Chondrocyte (in vitro differentiated cells): ENCODE measurements around the gene TCFL5. TPM values are rescaled to one million over a fixed set of nuclear protein-coding genes. Genes with fewer than 3 reads are reported as not detected.

Experiments used
- DNase-seq: peaks from one replicate; pipeline ENCODE4 v3.0.0; 2021; ENCODE audit warnings: mixed read lengths, low spot score
- H3K27ac Mint-ChIP-seq: one replicate; pipeline ENCODE4 v1.8.0; 2021; ENCODE audit warnings: mild to moderate bottlenecking, moderate library complexity, mixed read lengths; ENCODE audit not compliant: unreplicated experiment
- H3K27me3 Mint-ChIP-seq: 2 replicates; pipeline ENCODE4 v1.8.0; 2021; ENCODE audit warnings: low read depth, mixed read lengths
- H3K36me3 Mint-ChIP-seq: 2 replicates; pipeline ENCODE4 v1.8.0; 2021; ENCODE audit warnings: low read depth, mixed read lengths
- H3K4me1 Mint-ChIP-seq: 2 replicates; pipeline ENCODE4 v1.8.0; 2021; ENCODE audit warnings: low read depth, mild to moderate bottlenecking, mixed read lengths
- H3K4me3 Mint-ChIP-seq: one replicate; pipeline ENCODE4 v1.8.0; 2021; ENCODE audit warnings: mild to moderate bottlenecking, moderate library complexity, mixed read lengths; ENCODE audit not compliant: unreplicated experiment
- H3K9me3 Mint-ChIP-seq: 2 replicates; pipeline ENCODE4 v1.8.0; 2021; ENCODE audit warnings: low read depth, mixed read lengths
- CTCF ChIP-seq: fragments of 200-600 bp; sonication (generic); IDR thresholded peaks from 2 replicates; pipeline ENCODE4 v1.5.0; 2021; ENCODE audit warnings: antibody characterized with exemption, mild to moderate bottlenecking, moderate library complexity
- long read RNA-seq: library from polyadenylated mRNA; stranded (forward); transcript quantifications from one replicate; pipeline ENCODE4 v2.0.0, GENCODE V29; 2021
- total RNA-seq: library from RNA; stranded (reverse); gene quantifications from 3 replicates; pipeline ENCODE4 v1.2.1, GENCODE V29; 2021

The TCFL5 gene
- 12.7 to 20.0 TPM (median 13.0 TPM) in 3 replicates for total RNA-seq
- long read RNA-seq, transcript TCFL5-202 (6 exons, 2,456 nt) = major isoform, 13 of 28 reads
- long read RNA-seq, partial matches to known transcripts = 0 of 28 reads
- long read RNA-seq, other reads (novel, unspliced or antisense) = 15 of 28 reads

GRCh38 chr20:62861726-62862336 lies at the start of gene TCFL5:
TSS of gene TCFL5 (minus strand) at chr20:62861822. CDS start at chr20:62861670, 152 bp downstream.
- peak; percentile 95 for DNase-seq
- H3K9me3 Mint-ChIP-seq = no peaks in the 10 kb centered on the region
- H3K4me1 Mint-ChIP-seq = peaks cover 23% of the 10 kb centered on the region
- peak within 1 kb of the TSS; percentile 73 for H3K4me3 Mint-ChIP-seq
- peaks cover 9% of the 10 kb centered on the region for H3K36me3 Mint-ChIP-seq
- no peaks in the 10 kb centered on the region for H3K27me3 Mint-ChIP-seq
- TF ChIP-seq CTCF = no peak
- peak within 1 kb of the TSS; percentile 86 for H3K27ac Mint-ChIP-seq

GRCh38 chr20:62910777-62911497 lies 49.3 kb upstream of the TCFL5 start:
- H3K4me1 Mint-ChIP-seq = peaks cover 27% of the 10 kb centered on the region
- DNase-seq = no peak
- no peak overlapping the region for H3K4me3 Mint-ChIP-seq
- no peak for TF ChIP-seq CTCF
- no peaks in the 10 kb centered on the region for H3K27me3 Mint-ChIP-seq
- no peaks in the 10 kb centered on the region for H3K9me3 Mint-ChIP-seq
- no peak overlapping the region for H3K27ac Mint-ChIP-seq
- H3K36me3 Mint-ChIP-seq = peaks cover 33% of the 10 kb centered on the region

- Mint-ChIP-seq H3K4me3 (no peak overlapping the region), H3K9me3 (no peaks in the 10 kb centered on the region), H3K27me3 (no peaks in the 10 kb centered on the region), H3K4me1 (peaks cover 20% of the 10 kb centered on the region), H3K36me3 (peaks cover 38% of the 10 kb centered on the region), H3K27ac (no peak overlapping the region)
- TF ChIP-seq CTCF = no peak
- no peak for DNase-seq
Measured at GRCh38 chr20:62910217-62910766, 48.7 kb upstream of the TCFL5 start.

GRCh38 chr20:62908971-62909791 lies 47.6 kb upstream of the TCFL5 start:
- peaks cover 10% of the 10 kb centered on the region for H3K4me1 Mint-ChIP-seq
- H3K9me3 Mint-ChIP-seq = no peaks in the 10 kb centered on the region
- no peaks in the 10 kb centered on the region for H3K27me3 Mint-ChIP-seq
- H3K36me3 Mint-ChIP-seq = peaks cover 46% of the 10 kb centered on the region
- DNase-seq = no peak
- TF ChIP-seq CTCF = no peak
- H3K4me3 Mint-ChIP-seq = no peak overlapping the region
- H3K27ac Mint-ChIP-seq = no peak overlapping the region
